Osteocyte (in vitro differentiated cells): ENCODE data around the gene KCNJ12. TPM values are rescaled to one million over a fixed set of nuclear protein-coding genes. Genes with fewer than 3 reads are reported as not detected.
"Not testable (repeated sequence)": the region's sequence is repeated elsewhere in the genome, so short reads cannot be mapped to it uniquely, and the experiment has no call there.

ENCODE experiments used
- DNase-seq: peaks from one replicate; pipeline ENCODE4 v3.0.0; 2021; ENCODE audit warnings: mixed read lengths; ENCODE audit not compliant: unreplicated experiment; ENCODE audit errors: extremely low spot score
- H3K27ac Mint-ChIP-seq: one replicate; pipeline ENCODE4 v1.8.0; 2021; ENCODE audit warnings: mild to moderate bottlenecking, mixed read lengths; ENCODE audit not compliant: unreplicated experiment
- H3K27me3 Mint-ChIP-seq: one replicate; pipeline ENCODE4 v1.8.0; 2021; ENCODE audit warnings: mixed read lengths; ENCODE audit not compliant: unreplicated experiment
- H3K36me3 Mint-ChIP-seq: one replicate; pipeline ENCODE4 v1.8.0; 2021; ENCODE audit warnings: mixed read lengths; ENCODE audit not compliant: unreplicated experiment
- H3K4me1 Mint-ChIP-seq: one replicate; pipeline ENCODE4 v1.8.0; 2021; ENCODE audit warnings: mixed read lengths; ENCODE audit not compliant: unreplicated experiment
- H3K4me3 Mint-ChIP-seq: one replicate; pipeline ENCODE4 v1.8.0; 2021; ENCODE audit warnings: mild to moderate bottlenecking, moderate library complexity, mixed read lengths; ENCODE audit not compliant: unreplicated experiment
- H3K9me3 Mint-ChIP-seq: one replicate; pipeline ENCODE4 v1.8.0; 2021; ENCODE audit warnings: mixed read lengths; ENCODE audit not compliant: unreplicated experiment
- CTCF ChIP-seq: fragments of 200-600 bp; sonication (generic); IDR thresholded peaks from 2 replicates; pipeline ENCODE4 v1.5.0; 2021; ENCODE audit warnings: antibody characterized with exemption, mild to moderate bottlenecking, moderate library complexity
- total RNA-seq: library from RNA; stranded (reverse); gene quantifications from 2 replicates; pipeline ENCODE4 v1.2.1, GENCODE V29; 2021

Gene KCNJ12
- total RNA-seq, 1 donor from 2014 or later: 2.3 TPM

GRCh38 chr17:21438316-21439014, 62.3 kb downstream of the KCNJ12 start:
- not testable (repeated sequence) for DNase-seq, H3K27ac Mint-ChIP-seq, H3K36me3 Mint-ChIP-seq, H3K9me3 Mint-ChIP-seq, H3K4me3 Mint-ChIP-seq, H3K4me1 Mint-ChIP-seq
- H3K27me3 Mint-ChIP-seq: peaks cover 12% of the 10 kb centered on the region

- not testable (repeated sequence) for H3K36me3 Mint-ChIP-seq, H3K4me1 Mint-ChIP-seq, H3K27ac Mint-ChIP-seq, H3K9me3 Mint-ChIP-seq, H3K4me3 Mint-ChIP-seq
- peak; percentile 80 for DNase-seq
- peaks cover 12% of the 10 kb centered on the region for H3K27me3 Mint-ChIP-seq
Measured at GRCh38 chr17:21439015-21439336, 62.8 kb downstream of the KCNJ12 start.

GRCh38 chr17:21445091-21445650, 69.0 kb downstream of the KCNJ12 start:
- peak; percentile 79 for DNase-seq
- Mint-ChIP-seq H3K9me3 (no peaks in the 10 kb centered on the region), H3K27ac (no peak overlapping the region), H3K4me3 (no peak overlapping the region), H3K36me3 (no peaks in the 10 kb centered on the region), H3K27me3 (peaks cover 17% of the 10 kb centered on the region), H3K4me1 (peaks cover 4% of the 10 kb centered on the region)
- no peak for TF ChIP-seq CTCF

GRCh38 chr17:21447552-21447951, 71.4 kb downstream of the KCNJ12 start:
- H3K4me3 Mint-ChIP-seq, H3K36me3 Mint-ChIP-seq, H3K9me3 Mint-ChIP-seq, H3K4me1 Mint-ChIP-seq, H3K27ac Mint-ChIP-seq: not testable (repeated sequence)
- peaks cover 10% of the 10 kb centered on the region for H3K27me3 Mint-ChIP-seq
- peak; percentile 23 for DNase-seq

- H3K36me3 Mint-ChIP-seq, H3K9me3 Mint-ChIP-seq, DNase-seq, H3K4me3 Mint-ChIP-seq, H3K4me1 Mint-ChIP-seq, H3K27ac Mint-ChIP-seq: not testable (repeated sequence)
- peaks cover 17% of the 10 kb centered on the region for H3K27me3 Mint-ChIP-seq
- peak; percentile 63 for TF ChIP-seq CTCF
Measured at GRCh38 chr17:21449891-21450290, 73.7 kb downstream of the KCNJ12 start.

- TF ChIP-seq CTCF: no peak
Measured at GRCh38 chr17:21451975-21452374, 75.8 kb downstream of the KCNJ12 start.

More at GRCh38 chr17:21451975-21452374, 75.8 kb downstream of the KCNJ12 start:
- H3K27me3 Mint-ChIP-seq: peaks cover 17% of the 10 kb centered on the region
- no peak overlapping the region for H3K4me3 Mint-ChIP-seq
- no peaks in the 10 kb centered on the region for H3K9me3 Mint-ChIP-seq
- no peak for DNase-seq
- H3K4me1 Mint-ChIP-seq: peaks cover 10% of the 10 kb centered on the region
- H3K27ac Mint-ChIP-seq: no peak overlapping the region
- no peaks in the 10 kb centered on the region for H3K36me3 Mint-ChIP-seq
